Fibroblast of pulmonary artery (primary cell): Measurements from ENCODE around the gene GALNT18.

ENCODE experiments used
- DNase-seq: peaks from one replicate; pipeline ENCODE4 v3.0.0-alpha.2; 2010; ENCODE audit warnings: low read depth
- H3K4me3 ChIP-seq: replicated peaks from 2 replicates; pipeline ENCODE4 v1.5.1; 2011; ENCODE audit warnings: low read depth, mild to moderate bottlenecking, control low read depth, low read length, moderate library complexity
- CTCF ChIP-seq: IDR thresholded peaks from 2 replicates; pipeline ENCODE4 v1.5.1; 2011; ENCODE audit warnings: mild to moderate bottlenecking, control low read depth, low read length, inconsistent platforms; ENCODE audit errors: missing control alignments

Gene GALNT18

GRCh38 chr11:11384829-11385228 lies 237.0 kb downstream of the GALNT18 start:
- no peak for TF ChIP-seq CTCF
- H3K4me3 ChIP-seq = no peak overlapping the region
- DNase-seq = no peak

DNA sequence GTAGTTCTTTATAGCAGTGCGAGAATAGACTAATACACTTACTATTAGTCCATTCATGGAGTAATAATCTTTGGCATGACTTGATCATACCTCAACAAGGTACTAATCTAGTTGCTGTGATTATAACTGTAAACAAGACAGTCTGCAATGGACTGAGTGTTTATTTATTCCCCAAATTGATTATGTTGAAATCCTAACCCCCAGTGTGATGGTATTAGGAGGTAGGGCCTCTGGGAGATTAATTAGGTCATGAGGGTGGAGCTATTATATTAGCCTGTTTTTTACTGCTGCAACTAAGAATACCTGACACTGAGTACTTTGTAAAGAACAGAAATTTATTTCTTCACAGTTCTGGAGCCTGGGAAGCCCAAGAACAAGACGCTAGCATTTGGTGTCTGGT lies 237.8 kb downstream of the GALNT18 start:
- DNase-seq = no peak
- H3K4me3 ChIP-seq = no peak overlapping the region
- no peak for TF ChIP-seq CTCF

DNA sequence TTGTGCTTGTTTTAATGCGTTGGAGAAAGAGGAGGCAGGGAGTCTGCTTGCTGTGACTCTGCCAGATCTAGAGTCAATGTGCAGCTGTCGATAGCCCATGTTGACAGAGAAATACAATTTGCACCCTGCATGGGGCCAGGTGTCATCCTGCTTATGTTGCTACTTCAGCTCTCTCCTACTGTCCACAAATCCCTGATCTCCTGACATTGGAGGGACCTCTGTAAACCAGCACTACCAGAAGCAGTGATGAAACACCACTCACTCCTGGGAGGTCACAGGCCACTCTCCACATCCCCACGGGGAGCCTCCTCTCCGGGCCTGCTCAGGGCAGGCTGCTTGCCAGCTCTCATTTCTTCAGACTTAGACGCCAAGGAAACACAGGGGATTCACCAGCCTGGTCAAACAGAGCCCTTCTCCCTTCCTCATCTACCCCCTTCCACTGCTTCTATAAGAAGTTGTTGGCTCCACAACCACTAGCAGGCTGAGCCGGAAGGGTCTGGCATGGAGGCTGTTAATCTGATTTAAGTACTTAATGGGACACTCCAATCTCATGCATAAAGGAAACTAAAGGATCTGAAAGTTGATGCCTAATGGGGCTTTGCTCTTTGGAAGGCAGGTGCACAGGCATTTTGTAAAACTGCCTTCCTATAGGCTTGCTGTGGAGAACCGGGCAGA lies 238.8 kb downstream of the GALNT18 start:
- no peak overlapping the region for H3K4me3 ChIP-seq
- no peak for TF ChIP-seq CTCF
- no peak for DNase-seq

GRCh38 chr11:11381471-11382105 lies 240.2 kb downstream of the GALNT18 start:
- DNase-seq = no peak
- H3K4me3 ChIP-seq = no peak overlapping the region
- no peak for TF ChIP-seq CTCF

GRCh38 chr11:11380883-11381282 lies 240.9 kb downstream of the GALNT18 start:
- H3K4me3 ChIP-seq = no peak overlapping the region
- no peak for TF ChIP-seq CTCF
- no peak for DNase-seq

GRCh38 chr11:11380340-11380739 lies 241.5 kb downstream of the GALNT18 start:
- DNase-seq = no peak
- TF ChIP-seq CTCF = no peak
- no peak overlapping the region for H3K4me3 ChIP-seq

DNA sequence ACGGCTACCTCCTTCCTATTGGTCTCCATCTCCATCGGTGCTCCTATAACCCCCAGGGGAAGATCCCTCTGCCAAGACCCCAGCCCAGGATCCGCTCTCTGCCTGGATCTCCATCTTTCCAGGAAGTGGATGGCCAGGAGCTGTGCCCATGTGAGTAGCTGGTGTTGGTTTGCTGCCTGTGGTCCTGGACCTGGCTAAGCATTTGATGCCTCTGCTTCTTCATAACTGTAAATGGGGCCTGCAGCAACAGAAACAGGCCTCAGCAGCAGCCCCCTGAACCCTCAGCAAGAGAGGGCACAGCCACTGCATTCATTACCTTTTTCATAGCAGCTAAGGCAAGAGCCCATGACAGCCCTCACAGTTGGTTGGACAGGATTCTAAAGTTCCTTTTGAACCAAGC lies 242.1 kb downstream of the GALNT18 start:
- no peak for DNase-seq
- TF ChIP-seq CTCF = no peak
- no peak overlapping the region for H3K4me3 ChIP-seq
